T-helper 1 cell treated with Interleukin-12 subunit alpha and Interleukin-12 subunit beta and Interleukin-4 antibody, amounts not matched to agents 30 μg/mL and 1 μg/mL, for 36 hours (primary cell): ENCODE measurements around the gene KAT2A.

ENCODE experiments used
- H3K27ac Mint-ChIP-seq: one replicate; pipeline ENCODE4 v1.8.0; 2021; ENCODE audit warnings: mild to moderate bottlenecking, mixed read lengths
- H3K27me3 Mint-ChIP-seq: one replicate; pipeline ENCODE4 v1.8.0; 2021; ENCODE audit warnings: low read depth, mixed read lengths
- H3K36me3 Mint-ChIP-seq: one replicate; pipeline ENCODE4 v1.8.0; 2021; ENCODE audit warnings: low read depth, mixed read lengths
- H3K4me1 Mint-ChIP-seq: one replicate; pipeline ENCODE4 v1.8.0; 2021; ENCODE audit warnings: low read depth, mixed read lengths
- H3K4me3 Mint-ChIP-seq: one replicate; pipeline ENCODE4 v1.8.0; 2021; ENCODE audit warnings: mild to moderate bottlenecking, moderate library complexity, mixed read lengths
- H3K9me3 Mint-ChIP-seq: one replicate; pipeline ENCODE4 v1.8.0; 2021; ENCODE audit warnings: mixed read lengths

The KAT2A gene

DNA sequence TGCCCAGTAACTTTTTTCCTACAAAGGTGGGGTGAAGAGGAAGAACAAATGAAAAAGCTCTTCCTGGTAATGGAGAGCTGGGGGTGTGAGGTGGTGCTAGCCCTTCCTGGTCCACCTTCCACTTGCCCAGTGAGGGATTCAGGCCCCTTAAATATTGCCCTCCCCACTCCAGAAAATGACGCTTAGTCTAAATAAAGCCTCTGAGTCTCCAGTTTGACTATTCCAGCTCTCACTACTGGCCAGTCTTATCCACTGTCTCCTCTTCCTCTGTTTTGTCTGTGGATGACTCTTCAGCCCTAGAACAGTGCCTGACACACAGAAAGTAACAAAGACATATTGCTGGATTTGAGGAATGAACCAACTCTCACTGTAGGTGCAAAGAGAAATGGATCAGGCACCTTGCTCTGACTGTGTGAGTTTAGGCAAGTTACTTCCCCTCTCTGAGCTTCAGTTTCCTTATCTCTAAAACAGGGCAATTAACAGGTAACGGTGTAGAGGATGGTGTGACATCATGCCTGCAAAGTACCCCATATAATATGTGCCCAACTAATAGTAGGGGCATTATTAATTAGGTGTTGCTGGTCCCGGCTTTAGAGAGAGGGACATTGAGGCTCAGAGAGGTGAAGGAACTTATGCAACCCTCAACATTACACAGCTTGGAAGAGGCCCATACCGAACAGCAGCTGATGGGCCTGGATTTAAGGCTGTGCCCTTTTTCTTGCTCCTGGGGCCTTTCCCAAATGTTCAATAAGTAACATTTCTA lies 44.2 kb downstream of the KAT2A start:
- H3K9me3 Mint-ChIP-seq = no peaks in the 10 kb centered on the region

GRCh38 chr17:42075789-42076188 lies 45.4 kb downstream of the KAT2A start:
- H3K27me3 Mint-ChIP-seq = peaks cover 43% of the 10 kb centered on the region
- H3K4me1 Mint-ChIP-seq = peaks cover 6% of the 10 kb centered on the region
- no peak overlapping the region for H3K4me3 Mint-ChIP-seq
- no peaks in the 10 kb centered on the region for H3K9me3 Mint-ChIP-seq
- H3K36me3 Mint-ChIP-seq = no peaks in the 10 kb centered on the region
- H3K27ac Mint-ChIP-seq = no peak overlapping the region

More for the DNA sequence above, 44.2 kb downstream of the KAT2A start:
- Mint-ChIP-seq H3K4me1 (peaks cover 3% of the 10 kb centered on the region), H3K4me3 (no peak overlapping the region), H3K27ac (no peak overlapping the region), H3K36me3 (no peaks in the 10 kb centered on the region), H3K27me3 (peaks cover 32% of the 10 kb centered on the region)

GRCh38 chr17:42072323-42073187 lies 48.6 kb downstream of the KAT2A start:
- Mint-ChIP-seq H3K36me3 (no peaks in the 10 kb centered on the region), H3K4me1 (peaks cover 6% of the 10 kb centered on the region), H3K27ac (no peak overlapping the region), H3K4me3 (no peak overlapping the region), H3K27me3 (peaks cover 35% of the 10 kb centered on the region), H3K9me3 (no peaks in the 10 kb centered on the region)

GRCh38 chr17:42071810-42072209 lies 49.4 kb downstream of the KAT2A start:
- H3K27ac Mint-ChIP-seq = no peak overlapping the region
- peaks cover 6% of the 10 kb centered on the region for H3K4me1 Mint-ChIP-seq
- peak overlapping the region; percentile 31 for H3K4me3 Mint-ChIP-seq
- H3K27me3 Mint-ChIP-seq = peaks cover 35% of the 10 kb centered on the region
- H3K36me3 Mint-ChIP-seq = no peaks in the 10 kb centered on the region
- H3K9me3 Mint-ChIP-seq = no peaks in the 10 kb centered on the region

DNA sequence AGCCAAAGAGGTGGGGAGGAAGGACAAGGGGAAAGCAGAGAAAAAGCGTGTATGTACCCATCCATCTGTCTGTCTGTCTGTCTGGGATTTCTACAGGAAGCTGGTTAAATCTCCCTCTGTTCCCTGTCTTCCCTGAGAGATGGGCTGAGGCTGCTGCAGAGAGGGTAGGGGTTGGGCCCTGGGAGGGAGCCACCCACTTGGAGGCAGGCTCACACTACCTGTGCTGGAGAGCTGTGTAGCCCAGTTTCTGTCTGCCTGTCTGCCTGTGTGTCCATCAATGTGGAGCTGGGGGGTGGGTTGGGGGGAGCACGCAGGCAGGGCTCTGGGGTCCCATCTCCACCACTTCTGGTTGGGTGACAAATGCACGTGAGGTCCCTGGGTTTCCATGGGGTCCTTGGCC lies 52.2 kb downstream of the KAT2A start:
- Mint-ChIP-seq H3K36me3 (no peaks in the 10 kb centered on the region), H3K4me3 (no peak overlapping the region), H3K27ac (no peak overlapping the region), H3K9me3 (no peaks in the 10 kb centered on the region), H3K4me1 (peaks cover 15% of the 10 kb centered on the region), H3K27me3 (peaks cover 25% of the 10 kb centered on the region)

DNA sequence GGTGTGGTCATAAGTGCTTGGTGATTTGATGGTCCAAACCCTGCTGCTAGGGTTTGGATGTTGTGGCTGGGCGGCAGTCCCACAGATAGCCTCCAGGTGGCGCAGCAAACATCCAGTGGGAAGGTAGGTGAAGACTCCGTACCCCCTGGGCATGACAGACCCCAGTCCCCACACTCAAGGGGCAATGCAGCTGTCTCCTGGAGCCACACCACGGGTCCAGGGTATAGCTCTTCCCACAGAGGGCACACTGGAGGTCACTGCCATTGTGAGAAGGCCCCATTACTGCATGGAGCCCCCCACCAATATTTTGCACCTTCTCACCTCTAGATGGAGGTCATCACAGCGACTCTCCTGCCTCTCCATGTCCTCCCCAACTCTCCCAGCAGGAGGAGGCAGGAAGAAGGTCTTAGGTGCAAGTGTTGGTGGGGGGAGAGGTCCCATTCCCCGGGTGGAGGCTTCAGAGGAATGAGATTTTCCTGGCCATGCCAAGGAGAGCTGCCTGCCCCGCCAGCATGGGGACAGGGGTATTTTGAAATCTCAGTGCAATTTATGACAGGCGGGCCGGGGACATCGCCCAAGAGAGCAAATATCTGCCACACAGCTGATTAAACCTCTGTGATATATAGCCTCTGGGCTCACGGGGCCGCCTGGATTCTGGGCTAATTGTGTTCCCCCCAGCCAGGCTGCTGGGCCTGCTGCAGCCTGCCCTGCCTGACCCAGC lies 53.6 kb downstream of the KAT2A start:
- Mint-ChIP-seq H3K36me3 (no peaks in the 10 kb centered on the region), H3K27ac (no peak overlapping the region), H3K27me3 (peaks cover 13% of the 10 kb centered on the region), H3K9me3 (no peaks in the 10 kb centered on the region), H3K4me3 (no peak overlapping the region), H3K4me1 (peaks cover 19% of the 10 kb centered on the region)

DNA sequence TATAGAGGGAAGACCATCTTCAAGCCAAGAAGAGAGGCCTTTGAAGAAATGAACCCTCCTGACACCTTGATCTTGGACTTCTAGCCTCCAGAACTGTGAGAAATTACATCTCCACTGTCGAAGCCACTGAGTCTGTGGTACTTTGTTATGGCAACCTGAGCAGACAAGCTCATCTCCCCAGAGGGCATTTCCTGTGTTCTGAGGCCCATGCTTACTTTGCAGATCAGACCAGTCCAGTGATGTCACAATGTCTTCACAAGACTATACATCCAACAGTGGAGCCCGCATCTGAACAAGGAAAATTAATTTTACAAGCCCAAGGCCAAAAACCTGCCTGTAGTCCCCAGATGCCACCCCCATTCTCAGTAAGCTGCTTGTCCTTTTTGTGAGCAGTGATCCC lies 56.0 kb downstream of the KAT2A start:
- Mint-ChIP-seq H3K4me1 (peaks cover 15% of the 10 kb centered on the region), H3K36me3 (no peaks in the 10 kb centered on the region), H3K27ac (peak overlapping the region; percentile 20), H3K27me3 (no peaks in the 10 kb centered on the region), H3K4me3 (no peak overlapping the region), H3K9me3 (no peaks in the 10 kb centered on the region)
